Measurements from ENCODE around the gene PHF12. TPM values are rescaled to one million over a fixed set of nuclear protein-coding genes. Genes with fewer than 3 reads are reported as not detected.

The PHF12 gene
- total and polyA plus RNA-seq, 10 of the 15 experiments (the other 5 are each of a cell fraction or from before 2014, with no cell fraction given), result 1.3 to 43.9 (median 19.2) TPM

GRCh38 chr17:28892024-28892423, 59.3 kb downstream of the PHF12 start (continued):
- peak; percentile 58 for TF ChIP-seq CHD2 (IDR thresholded peaks at IDR 0.05; ENCODE audit: borderline replicate concordance, low read depth, low read length)
- TF ChIP-seq EP300 (IDR thresholded peaks at IDR 0.05; ENCODE audit: borderline replicate concordance in 1 of 2, control insufficient read depth in 1 of 2, low read depth in 2 of 2, low read length in 2 of 2), result 0 out of 4 replicates have a peak, but pooled peaks have one; percentile 9 to 32
- 0 out of 2 replicates have a peak, but pooled peaks have one; percentile 54 for TF ChIP-seq RCOR1 (conservative IDR thresholded peaks at IDR 0.05; ENCODE audit: low read depth, low read length)
- TF ChIP-seq YY1 (IDR thresholded peaks at IDR 0.05; ENCODE audit: low read depth, low read length), result peak; percentile 54; the same call in 1 of the 2 replicates

GRCh38 chr17:28891201-28891600, 60.1 kb downstream of the PHF12 start:
- RAD21 ChIA-PET (ENCODE audit: unreplicated experiment), result interaction anchor here (0.8 to 3.4 kb wide), 4 partner anchors 10 to 164 kb away, joined by 3 to 9 read pairs (median 4); no protein-coding TSS in a partner anchor
- no peak for ATAC-seq
- H3K9me3 ChIP-seq (replicated peaks; ENCODE audit: control insufficient read depth, insufficient read depth, low read length), result no peaks in the 10 kb centered on the region
- no peaks in the 10 kb centered on the region; the same call in 1 of the 2 replicates for H4K20me1 ChIP-seq (ENCODE audit: control insufficient read depth, insufficient read depth)
- no peak for DNase-seq (ENCODE audit: low read depth, low spot score)
- POLR2A ChIA-PET, result interaction anchor here (1.0 to 3.1 kb wide), 6 partner anchors 11 to 164 kb away, joined by 3 to 15 read pairs (median 9); no protein-coding TSS in a partner anchor
- TF ChIP-seq PKNOX1 (IDR thresholded peaks at IDR 0.05) (peak; percentile 76), EED (IDR thresholded peaks at IDR 0.05; ENCODE audit: low read depth) (no peak)
- peaks cover 11% of the 10 kb centered on the region for H3K79me2 ChIP-seq (ENCODE audit: control insufficient read depth, insufficient read depth, low read length)
- no peak for FAIRE-seq
- no peak overlapping the region for H3K4me2 ChIP-seq (ENCODE audit: control insufficient read depth, insufficient read depth)
- H3K36me3 ChIP-seq (ENCODE audit: control insufficient read depth in 2 of 2, insufficient read depth in 2 of 2, low read length in 1 of 2), result peaks cover 0 to 3% of the 10 kb centered on the region in 2 experiments; a peak in 3 of 4 replicates
- no peak overlapping the region for H3K4me3 ChIP-seq
- in situ Hi-C loops (cut with MboI) (loop anchor here (25.0 kb wide), 1 partner anchor 1404 kb away; no protein-coding TSS in a partner anchor), intact Hi-C loops (cut with micrococcal nuclease; ENCODE audit: unreplicated experiment) (no loop called here)
- SMC1A ChIA-PET (ENCODE audit: uncharacterized antibody, unreplicated experiment), result interaction anchor here (0.9 to 4.3 kb wide), 6 partner anchors 10 to 164 kb away, joined by 3 to 19 read pairs (median 10); partner anchors contain the start of gene NEK8
- no peak overlapping the region for H3K27ac ChIP-seq (ENCODE audit: control insufficient read depth, insufficient read depth)
- no peaks in the 10 kb centered on the region for H3K27me3 ChIP-seq (replicated peaks in 1 of 2; ENCODE audit: control insufficient read depth in 2 of 2, insufficient read depth in 2 of 2, low read length in 1 of 2)
- CTCF ChIA-PET, result interaction anchor here (1.0 to 5.4 kb wide), 7 partner anchors 11 to 164 kb away, joined by 4 to 26 read pairs (median 6); partner anchors contain the start of gene DHRS13
- H3K4me1 ChIP-seq (ENCODE audit: control insufficient read depth, insufficient read depth, low read length), result peaks cover 59% of the 10 kb centered on the region
- BruUV-seq (replicated peaks), result no TSS peak
- no peak overlapping the region for H2AFZ ChIP-seq (ENCODE audit: control insufficient read depth, low read depth, low read length)
- H3K9ac ChIP-seq (ENCODE audit: control insufficient read depth, insufficient read depth, low read length), result no peak overlapping the region
- 100% methylated on average over 1 of the region's 1 CpG for WGBS (ENCODE audit: insufficient coverage, insufficient replicate concordance, low lambda C conversion rate, missing lambda C conversion rate)

All from GM12878 (cell line).